HCT116 (cell line): ENCODE data around the gene MEIS1. TPM values are rescaled to one million over a fixed set of nuclear protein-coding genes. Genes with fewer than 3 reads are reported as not detected.

Experiments used
- ATAC-seq: fragments of 200-7000 bp; cut with Tn5 transposase; 2 replicates; pipeline ENCODE4 v1.9.1; 2020; ENCODE audit warnings: mild to moderate bottlenecking, moderate library complexity
- BruUV-seq: library from RNA; stranded (reverse); fragments of 400-500 nt; replicated peaks from 2 replicates; lab custom pipeline; 2021; lab: Mats Ljungman, UMichigan
- CTCF ChIA-PET: fragments of 300-600 bp; sonication (Branson Sonifier 250); formaldehyde crosslinking; loops from one replicate; lab custom pipeline; 2021; ENCODE audit warnings: antibody characterized with exemption; lab: Charles Lee
- POLR2A ChIA-PET: fragments of 300-600, 350-600 bp; sonication (Branson Sonifier 250); formaldehyde crosslinking; loops from one replicate; lab custom pipeline; 2021; ENCODE audit warnings: antibody characterized with exemption; lab: Charles Lee
- RAD21 ChIA-PET, 2 experiments: fragments of 300-600 bp; sonication (Branson Sonifier 250); formaldehyde crosslinking; loops; one replicate each; lab custom pipeline; 2023; ENCODE audit warnings: low total read pairs in 2 of 2; ENCODE audit not compliant: uncharacterized antibody in 2 of 2, unreplicated experiment in 2 of 2, low non-redundant PET in 1 of 2; lab: Charles Lee
- DNase-seq: peaks from one replicate; pipeline ENCODE4 v3.0.0-alpha.2; 2010; ENCODE audit warnings: low read depth, low spot score
- H2AFZ ChIP-seq: fragments of 200-600 bp; shearing (Covaris generic), sonication (generic); 2 replicates; pipeline ENCODE4 v1.6.1; 2017; ENCODE audit warnings: low read depth, mixed run types, mixed read lengths, antibody characterized with exemption, low read length; ENCODE audit not compliant: poor library complexity, severe bottlenecking
- H3K27ac ChIP-seq: 2 replicates; pipeline ENCODE4 v1.5.1; 2012; ENCODE audit warnings: low read depth, low read length
- H3K27me3 ChIP-seq: fragments of 200-600 bp; sonication (generic); 2 replicates; pipeline ENCODE4 v1.6.1; 2016; ENCODE audit warnings: mixed run types, low read length, mixed read lengths; ENCODE audit not compliant: insufficient read depth
- H3K36me3 ChIP-seq, 2 experiments: fragments of 200-500 bp in 1 of 2; fragments of 200-600 bp in 1 of 2; sonication (Bioruptor generic) in 1 of 2; sonication (generic) in 1 of 2; 2 replicates each; pipeline versions ENCODE4 v1.5.1 to v1.6.1; 2014 to 2016; ENCODE audit warnings: low read length in 2 of 2, inconsistent platforms in 1 of 2, mixed read lengths in 1 of 2, mixed run types in 1 of 2; ENCODE audit not compliant: insufficient read depth in 2 of 2, control insufficient read depth in 1 of 2
- H3K4me1 ChIP-seq, 2 experiments: fragments of 200-600 bp in 1 of 2; sonication (generic) in 1 of 2; 2 replicates each; pipeline versions ENCODE4 v1.5.1 to v1.6.1; 2012 to 2017; ENCODE audit warnings: low read length in 2 of 2, inconsistent platforms in 1 of 2, mild to moderate bottlenecking in 1 of 2, mixed read lengths in 1 of 2, mixed run types in 1 of 2, moderate library complexity in 1 of 2; ENCODE audit not compliant: insufficient read depth in 2 of 2, control insufficient read depth in 1 of 2
- H3K4me2 ChIP-seq: fragments of 200-600 bp; sonication (generic); 2 replicates; pipeline ENCODE4 v1.6.1; 2017; ENCODE audit warnings: mixed run types, low read length, mixed read lengths
- H3K4me3 ChIP-seq, 2 experiments: fragments of 200-600 bp in 1 of 2; sonication (generic) in 1 of 2; replicated peaks in 1 of 2; 2 replicates each; pipeline ENCODE4 v1.5.1; 2011 to 2016; ENCODE audit warnings: low read length in 2 of 2, control low read depth in 1 of 2, low read depth in 1 of 2, mild to moderate bottlenecking in 1 of 2, mixed read lengths in 1 of 2, mixed run types in 1 of 2
- H3K79me2 ChIP-seq: fragments of 200-600 bp; sonication (generic); 2 replicates; pipeline ENCODE4 v1.6.1; 2017; ENCODE audit warnings: mild to moderate bottlenecking, mixed run types, low read length, moderate library complexity, mixed read lengths; ENCODE audit not compliant: insufficient read depth
- H3K9ac ChIP-seq: fragments of 200-600 bp; sonication (generic); 2 replicates; pipeline ENCODE4 v1.6.1; 2016; ENCODE audit warnings: low read length, mixed read lengths
- H3K9me2 ChIP-seq: fragments of 200-600 bp; sonication (generic), shearing (Covaris generic); 2 replicates; pipeline ENCODE4 v1.6.1; 2017; ENCODE audit warnings: mixed run types, mild to moderate bottlenecking, moderate library complexity; ENCODE audit not compliant: insufficient read depth
- H3K9me3 ChIP-seq, 2 experiments: fragments of 200-500 bp in 1 of 2; fragments of 200-600 bp in 1 of 2; sonication (Bioruptor generic) in 1 of 2; sonication (generic) in 1 of 2; 2 replicates each; pipeline ENCODE4 v1.6.1; 2014 to 2017; ENCODE audit warnings: low read length in 2 of 2, mixed read lengths in 2 of 2, inconsistent platforms in 1 of 2, low read depth in 1 of 2, mild to moderate bottlenecking in 1 of 2, mixed run types in 1 of 2, moderate library complexity in 1 of 2; ENCODE audit not compliant: control insufficient read depth in 1 of 2, insufficient read depth in 1 of 2
- H4K20me1 ChIP-seq: fragments of 200-600 bp; sonication (generic), shearing (Covaris generic); 2 replicates; pipeline ENCODE4 v1.6.1; 2017; ENCODE audit warnings: mixed run types, mild to moderate bottlenecking, moderate library complexity; ENCODE audit not compliant: insufficient read depth
- CBX3 ChIP-seq: IDR thresholded peaks from 2 replicates; pipeline ENCODE4 v1.6.1; 2012; ENCODE audit warnings: low read depth
- CEBPB ChIP-seq: IDR thresholded peaks from 2 replicates; pipeline ENCODE4 v1.6.1; 2012; ENCODE audit warnings: low read depth
- ELF1 ChIP-seq: IDR thresholded peaks from 2 replicates; pipeline ENCODE4 v1.6.1; 2012; ENCODE audit warnings: low read depth, borderline replicate concordance
- FOSL1 ChIP-seq: IDR thresholded peaks from 2 replicates; pipeline ENCODE4 v1.6.1; 2012; ENCODE audit warnings: low read depth
- JUND ChIP-seq: IDR thresholded peaks from 2 replicates; pipeline ENCODE4 v1.6.1; 2012
- POLR2A ChIP-seq: IDR thresholded peaks from 2 replicates; pipeline ENCODE4 v1.7.0; 2011; ENCODE audit warnings: borderline replicate concordance; ENCODE audit not compliant: insufficient read depth, insufficient read length; ENCODE audit errors: extremely low read depth
- POLR2AphosphoS5 ChIP-seq: IDR thresholded peaks from 2 replicates; pipeline ENCODE4 v1.6.1; 2011; ENCODE audit warnings: mild to moderate bottlenecking, low read depth, low read length, moderate library complexity
- RAD21 ChIP-seq: IDR thresholded peaks from 2 replicates; pipeline ENCODE4 v1.6.1; 2012; ENCODE audit warnings: low read depth, mild to moderate bottlenecking
- SP1 ChIP-seq: IDR thresholded peaks from 2 replicates; pipeline ENCODE4 v1.6.1; 2012; ENCODE audit warnings: low read depth
- SRF ChIP-seq: IDR thresholded peaks from 2 replicates; pipeline ENCODE4 v1.6.1; 2012; ENCODE audit warnings: low read depth
- YY1 ChIP-seq: IDR thresholded peaks from 2 replicates; pipeline ENCODE4 v1.6.1; 2011; ENCODE audit warnings: low read length, low read depth, moderate library complexity, mild to moderate bottlenecking; ENCODE audit not compliant: insufficient replicate concordance; ENCODE audit errors: extremely low read depth
- ZFX ChIP-seq: fragments of 450-650 bp; IDR thresholded peaks from 2 replicates; pipeline ENCODE4 v1.6.1; 2017
- intact Hi-C: fragments of 100-400 bp; cut with micrococcal nuclease; formaldehyde crosslinking; loops from 2 replicates; pipeline ENCODE4 v1.10.0; 2022
- total RNA-seq: library from RNA; stranded (reverse); gene quantifications from one replicate; pipeline ENCODE4 v1.2.1, GENCODE V29; 2021; ENCODE audit not compliant: unreplicated experiment
- TF ChIP-seq, protein P1 (sequence below): IDR thresholded peaks from 2 replicates; pipeline ENCODE4 v1.6.1; 2012
- TF ChIP-seq, protein P2 (sequence below), 3 experiments: fragments of 200-600 bp in 1 of 3; sonication (generic) in 1 of 3; IDR thresholded peaks in 2 of 3; conservative IDR thresholded peaks in 1 of 3; 2 replicates each; pipeline ENCODE4 v1.5.1; 2012 to 2017; ENCODE audit warnings: low read depth in 2 of 3, low read length in 2 of 3, antibody characterized with exemption in 1 of 3, borderline replicate concordance in 1 of 3, control low read depth in 1 of 3, mild to moderate bottlenecking in 1 of 3, mixed read lengths in 1 of 3, mixed run types in 1 of 3, moderate library complexity in 1 of 3; ENCODE audit not compliant: insufficient read depth in 1 of 3
- TF ChIP-seq, protein P3 (sequence below): IDR thresholded peaks from 2 replicates; pipeline ENCODE4 v1.6.1; 2012
- TF ChIP-seq, protein P4 (sequence below): IDR thresholded peaks from 2 replicates; pipeline ENCODE4 v1.6.1; 2011; ENCODE audit warnings: mild to moderate bottlenecking, low read length, moderate library complexity; ENCODE audit not compliant: insufficient replicate concordance; ENCODE audit errors: extremely low read depth

Gene MEIS1
- total RNA-seq, 1 experiment from 2014 or later, result 0.32 TPM

DNA sequence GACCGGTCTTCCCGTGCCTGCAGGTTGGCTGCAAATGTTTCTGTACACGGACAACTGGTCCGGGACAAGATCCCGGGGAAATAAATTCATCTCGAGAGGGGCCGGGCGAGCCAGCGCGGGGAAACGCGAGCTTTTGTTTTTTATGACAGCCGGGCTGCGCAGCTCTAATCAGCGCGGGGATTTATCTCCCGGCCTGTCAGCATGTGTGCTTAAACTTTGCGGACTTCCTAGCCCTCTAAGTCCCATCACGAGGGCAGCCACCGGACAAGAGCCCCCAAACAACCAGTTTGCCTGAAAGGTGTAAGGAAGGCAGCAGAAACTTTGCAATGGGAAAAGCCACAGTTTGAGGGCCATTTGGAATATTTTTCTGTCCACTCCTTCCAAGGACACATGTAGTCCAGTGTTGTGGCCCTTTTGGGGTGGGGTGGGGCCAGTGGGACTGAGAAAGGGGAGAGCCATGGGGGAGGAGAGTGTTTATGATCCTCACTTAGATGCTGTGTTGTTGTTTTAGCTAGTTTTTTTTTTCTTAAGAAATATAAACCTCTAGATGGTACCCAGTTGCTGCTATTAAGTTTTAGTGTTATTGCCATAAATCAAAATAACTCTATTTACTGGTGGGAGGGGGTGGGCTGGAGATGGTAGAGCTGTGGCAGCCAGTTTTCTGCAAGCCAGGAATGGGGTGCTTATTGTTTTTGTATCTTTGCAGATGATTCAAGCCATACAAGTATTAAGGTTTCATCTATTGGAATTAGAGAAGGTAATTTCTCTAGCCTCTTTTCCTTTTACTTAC is 6.0 kb downstream of the MEIS1 start:
- H3K9me3 ChIP-seq, result no peaks in the 10 kb centered on the region
- no peaks in the 10 kb centered on the region for H3K27me3 ChIP-seq
- POLR2A ChIA-PET, result no interaction called here
- RAD21 ChIA-PET, result no interaction called here
- no peaks in the 10 kb centered on the region for H3K79me2 ChIP-seq
- no peak for TF ChIP-seq CEBPB
- H3K9ac ChIP-seq, result no peak overlapping the region
- ATAC-seq (no peak), DNase-seq (no peak)
- no peaks in the 10 kb centered on the region for H3K36me3 ChIP-seq
- CTCF ChIA-PET, result no interaction called here
- H3K4me1 ChIP-seq, result no peaks in the 10 kb centered on the region
- H3K4me3 ChIP-seq, result no peak overlapping the region
- no peaks in the 10 kb centered on the region for H3K9me2 ChIP-seq
- no peaks in the 10 kb centered on the region for H4K20me1 ChIP-seq
- BruUV-seq, result no TSS peak
- H2AFZ ChIP-seq, result no peak overlapping the region
- H3K27ac ChIP-seq, result no peak overlapping the region
- no peak overlapping the region for H3K4me2 ChIP-seq
- intact Hi-C loops, result no loop called here

DNA sequence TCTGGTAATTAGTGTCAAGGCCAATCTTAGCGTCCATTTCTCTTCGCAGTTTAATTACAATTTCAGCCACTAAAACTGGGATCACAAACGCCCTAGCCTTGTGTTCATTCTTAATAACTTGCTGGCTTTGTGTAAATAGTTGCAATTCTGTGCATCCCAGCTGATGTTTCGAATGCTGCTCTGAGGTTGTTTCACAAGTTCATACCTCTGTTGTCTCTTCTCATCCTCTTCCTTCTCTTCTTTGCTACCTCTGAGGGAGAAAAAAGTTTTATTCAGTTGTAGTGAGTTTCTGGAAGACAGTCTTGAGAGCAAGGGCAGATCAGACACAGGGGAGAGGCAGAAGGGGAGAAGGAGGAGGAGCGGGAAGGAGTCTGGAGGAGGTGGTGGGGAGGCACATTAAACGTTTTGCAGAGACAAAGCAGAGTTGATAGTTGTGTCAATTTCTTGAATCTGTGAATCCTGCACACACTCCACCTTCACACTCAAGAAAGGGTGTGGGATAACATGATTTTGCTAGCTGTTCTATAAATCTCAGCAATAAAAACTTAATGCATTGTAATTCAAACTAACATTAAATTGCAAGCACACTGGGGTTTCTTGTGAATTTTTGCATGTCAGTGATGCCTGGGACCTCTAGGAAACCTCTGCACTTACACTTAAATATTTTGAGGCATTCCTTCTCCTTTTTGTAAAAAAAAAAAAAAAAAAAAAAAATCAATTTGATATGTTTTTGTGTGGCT is 6.8 kb downstream of the MEIS1 start:
- BruUV-seq, result no TSS peak
- POLR2A ChIA-PET, result no interaction called here
- no peak overlapping the region for H3K4me3 ChIP-seq
- CTCF ChIA-PET, result no interaction called here
- DNase-seq, result no peak
- H3K27me3 ChIP-seq, result no peaks in the 10 kb centered on the region
- no peaks in the 10 kb centered on the region for H3K36me3 ChIP-seq
- H4K20me1 ChIP-seq, result no peaks in the 10 kb centered on the region
- ATAC-seq, result no peak
- intact Hi-C loops, result no loop called here
- no peaks in the 10 kb centered on the region for H3K9me3 ChIP-seq
- H3K9ac ChIP-seq, result no peak overlapping the region
- H2AFZ ChIP-seq, result no peak overlapping the region
- no peak overlapping the region for H3K27ac ChIP-seq
- H3K4me2 ChIP-seq, result no peak overlapping the region
- no peaks in the 10 kb centered on the region for H3K79me2 ChIP-seq
- H3K9me2 ChIP-seq, result no peaks in the 10 kb centered on the region
- H3K4me1 ChIP-seq, result no peaks in the 10 kb centered on the region
- RAD21 ChIA-PET, result no interaction called here
- no peak for TF ChIP-seq CEBPB
- TF ChIP-seq, protein P1, sequence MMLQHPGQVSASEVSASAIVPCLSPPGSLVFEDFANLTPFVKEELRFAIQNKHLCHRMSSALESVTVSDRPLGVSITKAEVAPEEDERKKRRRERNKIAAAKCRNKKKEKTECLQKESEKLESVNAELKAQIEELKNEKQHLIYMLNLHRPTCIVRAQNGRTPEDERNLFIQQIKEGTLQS, result no peak
- TF ChIP-seq, protein P2, sequence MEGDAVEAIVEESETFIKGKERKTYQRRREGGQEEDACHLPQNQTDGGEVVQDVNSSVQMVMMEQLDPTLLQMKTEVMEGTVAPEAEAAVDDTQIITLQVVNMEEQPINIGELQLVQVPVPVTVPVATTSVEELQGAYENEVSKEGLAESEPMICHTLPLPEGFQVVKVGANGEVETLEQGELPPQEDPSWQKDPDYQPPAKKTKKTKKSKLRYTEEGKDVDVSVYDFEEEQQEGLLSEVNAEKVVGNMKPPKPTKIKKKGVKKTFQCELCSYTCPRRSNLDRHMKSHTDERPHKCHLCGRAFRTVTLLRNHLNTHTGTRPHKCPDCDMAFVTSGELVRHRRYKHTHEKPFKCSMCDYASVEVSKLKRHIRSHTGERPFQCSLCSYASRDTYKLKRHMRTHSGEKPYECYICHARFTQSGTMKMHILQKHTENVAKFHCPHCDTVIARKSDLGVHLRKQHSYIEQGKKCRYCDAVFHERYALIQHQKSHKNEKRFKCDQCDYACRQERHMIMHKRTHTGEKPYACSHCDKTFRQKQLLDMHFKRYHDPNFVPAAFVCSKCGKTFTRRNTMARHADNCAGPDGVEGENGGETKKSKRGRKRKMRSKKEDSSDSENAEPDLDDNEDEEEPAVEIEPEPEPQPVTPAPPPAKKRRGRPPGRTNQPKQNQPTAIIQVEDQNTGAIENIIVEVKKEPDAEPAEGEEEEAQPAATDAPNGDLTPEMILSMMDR (IDR thresholded peaks at IDR 0.05 in 2 of 3, conservative IDR thresholded peaks at IDR 0.05 in 1 of 3; ENCODE audit: borderline replicate concordance in 1 of 3, insufficient read depth in 1 of 3, low read depth in 2 of 3, low read length in 2 of 3), result no peak
- TF ChIP-seq POLR2AphosphoS5, result no peak
- no peak for TF ChIP-seq RAD21
- TF ChIP-seq, protein P3, sequence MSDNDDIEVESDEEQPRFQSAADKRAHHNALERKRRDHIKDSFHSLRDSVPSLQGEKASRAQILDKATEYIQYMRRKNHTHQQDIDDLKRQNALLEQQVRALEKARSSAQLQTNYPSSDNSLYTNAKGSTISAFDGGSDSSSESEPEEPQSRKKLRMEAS, result no peak
- no peak for TF ChIP-seq YY1
- no peak for TF ChIP-seq SRF
- no peak for TF ChIP-seq CBX3
- TF ChIP-seq FOSL1, result no peak
- TF ChIP-seq, protein P4, sequence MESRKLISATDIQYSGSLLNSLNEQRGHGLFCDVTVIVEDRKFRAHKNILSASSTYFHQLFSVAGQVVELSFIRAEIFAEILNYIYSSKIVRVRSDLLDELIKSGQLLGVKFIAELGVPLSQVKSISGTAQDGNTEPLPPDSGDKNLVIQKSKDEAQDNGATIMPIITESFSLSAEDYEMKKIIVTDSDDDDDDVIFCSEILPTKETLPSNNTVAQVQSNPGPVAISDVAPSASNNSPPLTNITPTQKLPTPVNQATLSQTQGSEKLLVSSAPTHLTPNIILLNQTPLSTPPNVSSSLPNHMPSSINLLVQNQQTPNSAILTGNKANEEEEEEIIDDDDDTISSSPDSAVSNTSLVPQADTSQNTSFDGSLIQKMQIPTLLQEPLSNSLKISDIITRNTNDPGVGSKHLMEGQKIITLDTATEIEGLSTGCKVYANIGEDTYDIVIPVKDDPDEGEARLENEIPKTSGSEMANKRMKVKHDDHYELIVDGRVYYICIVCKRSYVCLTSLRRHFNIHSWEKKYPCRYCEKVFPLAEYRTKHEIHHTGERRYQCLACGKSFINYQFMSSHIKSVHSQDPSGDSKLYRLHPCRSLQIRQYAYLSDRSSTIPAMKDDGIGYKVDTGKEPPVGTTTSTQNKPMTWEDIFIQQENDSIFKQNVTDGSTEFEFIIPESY, result no peak
- TF ChIP-seq ZFX, result no peak
- no peak for TF ChIP-seq JUND
- TF ChIP-seq POLR2A, result no peak
- no peak for TF ChIP-seq SP1
- no peak for TF ChIP-seq ELF1
